ENCODE measurements around the gene ACMSD. TPM values are rescaled to one million over a fixed set of nuclear protein-coding genes. Genes with fewer than 3 reads are reported as not detected.

The ACMSD gene
- not detected for total RNA-seq
- long read RNA-seq, donor 1: 0 reads
- long read RNA-seq, donor 2: 0 reads

DNA sequence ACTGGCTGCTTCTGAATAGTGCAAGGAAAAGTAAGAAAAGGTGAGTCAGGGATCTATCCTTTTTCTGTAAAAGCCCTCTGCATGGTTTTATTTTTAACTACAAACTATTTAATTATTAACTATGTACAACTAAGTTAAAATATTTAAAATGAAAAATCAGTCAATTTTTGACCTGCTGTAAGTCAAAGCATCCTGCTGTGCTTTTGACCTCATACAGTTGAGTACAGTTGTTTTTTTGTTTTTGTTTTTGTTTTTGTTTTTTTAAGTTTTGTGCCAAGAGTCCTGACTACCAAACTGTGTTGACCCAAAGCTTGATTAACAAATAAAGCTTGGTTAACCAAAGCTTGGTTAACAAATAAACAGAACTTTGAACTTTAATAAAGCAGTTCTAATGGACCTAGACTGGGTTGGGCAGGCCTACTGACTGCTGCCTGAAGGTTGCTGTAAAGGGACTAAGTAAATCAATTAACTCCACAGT, at the start of gene ACMSD:
Gene ACMSD, plus strand, starts transcription at position 474 of the 478 bp plus-strand sequence. CDS start 67 bp downstream, outside the sequence.
- Histone ChIP-seq H3K9me3 (peaks cover 3% of the 10 kb centered on the region), H3K36me3 (ENCODE audit: low read depth) (no peaks in the 10 kb centered on the region), H3K4me1 (ENCODE audit: low read depth) (no peaks in the 10 kb centered on the region), H3K4me3 (no peak within 1 kb of the TSS)
- ATAC-seq (no peak), DNase-seq (no peak)
- intact Hi-C loops (cut with DNase I, micrococcal nuclease): no loop called here
- TF ChIP-seq, protein P1, sequence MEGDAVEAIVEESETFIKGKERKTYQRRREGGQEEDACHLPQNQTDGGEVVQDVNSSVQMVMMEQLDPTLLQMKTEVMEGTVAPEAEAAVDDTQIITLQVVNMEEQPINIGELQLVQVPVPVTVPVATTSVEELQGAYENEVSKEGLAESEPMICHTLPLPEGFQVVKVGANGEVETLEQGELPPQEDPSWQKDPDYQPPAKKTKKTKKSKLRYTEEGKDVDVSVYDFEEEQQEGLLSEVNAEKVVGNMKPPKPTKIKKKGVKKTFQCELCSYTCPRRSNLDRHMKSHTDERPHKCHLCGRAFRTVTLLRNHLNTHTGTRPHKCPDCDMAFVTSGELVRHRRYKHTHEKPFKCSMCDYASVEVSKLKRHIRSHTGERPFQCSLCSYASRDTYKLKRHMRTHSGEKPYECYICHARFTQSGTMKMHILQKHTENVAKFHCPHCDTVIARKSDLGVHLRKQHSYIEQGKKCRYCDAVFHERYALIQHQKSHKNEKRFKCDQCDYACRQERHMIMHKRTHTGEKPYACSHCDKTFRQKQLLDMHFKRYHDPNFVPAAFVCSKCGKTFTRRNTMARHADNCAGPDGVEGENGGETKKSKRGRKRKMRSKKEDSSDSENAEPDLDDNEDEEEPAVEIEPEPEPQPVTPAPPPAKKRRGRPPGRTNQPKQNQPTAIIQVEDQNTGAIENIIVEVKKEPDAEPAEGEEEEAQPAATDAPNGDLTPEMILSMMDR (IDR thresholded peaks at IDR 0.05): no peak

DNA sequence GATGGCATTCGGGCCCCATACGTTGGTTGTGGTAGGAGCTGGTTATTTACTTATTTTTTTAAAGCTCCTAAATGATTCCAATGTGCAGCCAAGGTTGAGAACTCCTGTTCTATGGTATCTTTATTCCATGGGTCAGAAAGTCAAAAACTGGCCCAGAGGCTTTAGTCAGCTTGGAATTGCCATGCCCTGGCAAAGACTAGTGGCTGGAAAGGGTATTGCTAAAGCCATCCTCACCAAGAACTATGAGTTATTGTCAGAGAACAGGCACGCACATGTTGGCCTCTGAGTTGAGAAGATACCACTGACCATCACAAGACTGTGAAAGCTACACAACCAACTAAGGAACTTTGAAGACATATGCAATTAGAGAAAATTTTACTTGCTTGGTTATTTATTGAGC, 47.9 kb upstream of the ACMSD start:
- DNase-seq: no peak
- TF ChIP-seq, protein P1 (IDR thresholded peaks at IDR 0.05): no peak
- ATAC-seq: no peak
- intact Hi-C loops (cut with DNase I, micrococcal nuclease): no loop called here
- no peaks in the 10 kb centered on the region for H3K4me1 ChIP-seq (ENCODE audit: low read depth)
- no peaks in the 10 kb centered on the region for H3K9me3 ChIP-seq
- no peaks in the 10 kb centered on the region for H3K36me3 ChIP-seq (ENCODE audit: low read depth)
- no peak overlapping the region for H3K4me3 ChIP-seq

DNA sequence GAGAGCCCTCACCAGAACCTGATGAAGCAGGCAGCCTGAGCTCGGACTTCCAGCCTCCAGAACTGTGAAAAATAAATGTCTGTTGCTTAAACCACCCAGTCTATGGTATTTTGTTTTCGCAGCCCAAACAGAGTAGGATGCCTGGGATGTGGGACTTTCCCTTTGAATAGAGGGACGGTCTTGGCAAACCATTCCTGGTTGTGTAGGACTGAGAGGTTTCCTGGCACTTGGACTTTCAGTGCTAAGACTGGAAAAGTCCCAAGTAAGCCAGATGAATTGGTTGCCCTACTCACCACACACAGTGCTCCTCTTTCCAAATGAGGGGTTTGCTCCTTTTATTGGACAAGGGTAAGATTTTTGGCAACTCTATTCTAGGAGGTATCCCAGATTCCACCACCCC, 46.8 kb upstream of the ACMSD start:
- DNase-seq: no peak
- intact Hi-C loops (cut with DNase I, micrococcal nuclease): no loop called here
- no peak for ATAC-seq
- Histone ChIP-seq H3K36me3 (ENCODE audit: low read depth) (no peaks in the 10 kb centered on the region), H3K4me3 (no peak overlapping the region), H3K4me1 (ENCODE audit: low read depth) (no peaks in the 10 kb centered on the region), H3K9me3 (no peaks in the 10 kb centered on the region)
- TF ChIP-seq, protein P1 (IDR thresholded peaks at IDR 0.05): no peak

DNA sequence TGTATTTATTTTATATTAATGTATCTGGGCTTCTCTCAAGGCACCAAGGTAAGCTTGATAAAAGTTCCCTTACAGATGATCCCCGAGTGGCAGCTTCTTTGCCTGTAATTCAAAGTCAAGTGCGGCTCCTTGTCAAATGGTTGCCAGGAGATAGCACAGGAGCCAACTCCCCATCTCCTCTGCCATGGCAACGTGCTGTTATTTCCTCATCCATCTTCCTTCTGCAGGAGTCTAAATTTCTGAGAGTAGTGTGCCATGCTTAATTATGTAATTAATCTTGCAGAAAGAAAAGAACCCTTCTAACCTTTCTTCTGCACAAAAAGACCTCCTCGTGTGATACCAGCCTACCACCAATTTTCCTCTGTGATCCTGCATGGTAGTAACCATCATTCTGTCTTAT, 46.2 kb upstream of the ACMSD start:
- ATAC-seq (no peak), DNase-seq (no peak)
- TF ChIP-seq, protein P1 (IDR thresholded peaks at IDR 0.05): no peak
- H3K4me3 ChIP-seq: no peak overlapping the region
- H3K4me1 ChIP-seq (ENCODE audit: low read depth): no peaks in the 10 kb centered on the region
- no peaks in the 10 kb centered on the region for H3K9me3 ChIP-seq
- intact Hi-C loops (cut with DNase I, micrococcal nuclease): no loop called here
- no peaks in the 10 kb centered on the region for H3K36me3 ChIP-seq (ENCODE audit: low read depth)

DNA sequence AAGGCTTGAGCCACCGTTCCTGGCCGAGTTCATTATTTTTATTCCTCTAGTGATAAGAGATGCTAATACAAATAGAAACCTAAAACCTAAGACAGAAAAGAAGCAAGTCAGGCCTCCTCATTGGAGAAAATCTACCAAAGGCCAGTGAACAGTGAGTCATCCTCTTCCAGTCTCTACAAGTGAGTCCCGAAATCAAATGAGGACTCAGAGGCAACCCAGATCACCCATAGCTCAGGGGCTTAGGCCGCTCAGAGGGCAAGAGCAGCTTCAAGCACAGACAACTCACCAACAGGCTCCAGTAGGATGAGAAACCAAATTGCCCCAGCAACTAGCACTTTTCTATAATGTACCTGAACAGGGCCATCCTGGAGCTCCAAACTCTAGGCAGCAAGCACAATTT, 42.7 kb upstream of the ACMSD start:
- Histone ChIP-seq H3K9me3 (no peaks in the 10 kb centered on the region), H3K36me3 (ENCODE audit: low read depth) (no peaks in the 10 kb centered on the region), H3K4me1 (ENCODE audit: low read depth) (no peaks in the 10 kb centered on the region), H3K4me3 (no peak overlapping the region)
- intact Hi-C loops (cut with DNase I, micrococcal nuclease): no loop called here
- no peak for ATAC-seq
- no peak for DNase-seq
- TF ChIP-seq, protein P1 (IDR thresholded peaks at IDR 0.05): no peak

DNA sequence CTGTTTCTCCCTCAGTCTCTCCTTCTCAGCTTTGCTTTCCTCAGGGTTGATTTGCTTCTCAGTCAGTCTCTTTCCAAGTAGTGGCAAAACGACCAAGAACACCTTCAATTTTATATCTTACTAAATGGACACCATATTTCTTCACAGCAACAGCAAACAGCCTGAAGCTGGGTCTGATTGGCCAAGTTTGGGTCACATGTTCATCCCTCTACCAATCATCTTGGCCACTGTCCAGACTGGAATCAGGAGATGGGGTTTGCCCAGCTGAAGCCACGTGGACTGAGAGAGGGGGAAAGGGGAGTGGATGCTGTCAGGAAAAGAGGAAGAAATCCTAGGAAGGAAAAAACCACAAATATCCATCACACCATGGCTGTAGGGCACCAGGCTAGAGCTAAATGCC, 42.0 kb upstream of the ACMSD start:
- ATAC-seq: no peak
- H3K4me1 ChIP-seq (ENCODE audit: low read depth): no peaks in the 10 kb centered on the region
- TF ChIP-seq, protein P1 (IDR thresholded peaks at IDR 0.05): no peak
- H3K4me3 ChIP-seq: no peak overlapping the region
- no peaks in the 10 kb centered on the region for H3K36me3 ChIP-seq (ENCODE audit: low read depth)
- H3K9me3 ChIP-seq: no peaks in the 10 kb centered on the region
- no peak for DNase-seq
- intact Hi-C loops (cut with DNase I, micrococcal nuclease): no loop called here
